ENCODE measurements around the gene RANBP10. TPM values are rescaled to one million over a fixed set of nuclear protein-coding genes. Genes with fewer than 3 reads are reported as not detected.

RANBP10 gene
- total and polyA plus RNA-seq, 9 of the 15 experiments (the other 6 are each of a cell fraction or from before 2014, with no cell fraction given): 0.61 to 19.3 (median 5.9) TPM

DNA sequence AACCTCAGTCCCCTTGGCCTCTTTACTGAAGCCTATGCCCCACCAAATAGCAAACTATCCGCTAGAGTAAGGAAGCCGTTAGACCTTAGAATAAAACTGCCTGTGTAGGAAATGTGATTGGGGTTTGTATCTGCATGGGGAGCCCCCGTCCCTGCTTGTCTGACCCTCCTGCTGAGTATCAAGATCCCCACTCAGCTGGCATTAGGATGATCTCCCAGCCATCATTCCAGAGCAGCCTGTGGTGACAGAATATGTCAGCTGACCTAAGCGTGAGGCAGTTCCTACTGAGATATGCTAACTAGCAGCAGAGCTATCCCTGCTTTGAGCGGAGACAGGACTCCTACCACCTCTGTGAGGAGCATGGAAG is 86.6 kb downstream of the RANBP10 start (continued):
- TF ChIP-seq, protein P1, sequence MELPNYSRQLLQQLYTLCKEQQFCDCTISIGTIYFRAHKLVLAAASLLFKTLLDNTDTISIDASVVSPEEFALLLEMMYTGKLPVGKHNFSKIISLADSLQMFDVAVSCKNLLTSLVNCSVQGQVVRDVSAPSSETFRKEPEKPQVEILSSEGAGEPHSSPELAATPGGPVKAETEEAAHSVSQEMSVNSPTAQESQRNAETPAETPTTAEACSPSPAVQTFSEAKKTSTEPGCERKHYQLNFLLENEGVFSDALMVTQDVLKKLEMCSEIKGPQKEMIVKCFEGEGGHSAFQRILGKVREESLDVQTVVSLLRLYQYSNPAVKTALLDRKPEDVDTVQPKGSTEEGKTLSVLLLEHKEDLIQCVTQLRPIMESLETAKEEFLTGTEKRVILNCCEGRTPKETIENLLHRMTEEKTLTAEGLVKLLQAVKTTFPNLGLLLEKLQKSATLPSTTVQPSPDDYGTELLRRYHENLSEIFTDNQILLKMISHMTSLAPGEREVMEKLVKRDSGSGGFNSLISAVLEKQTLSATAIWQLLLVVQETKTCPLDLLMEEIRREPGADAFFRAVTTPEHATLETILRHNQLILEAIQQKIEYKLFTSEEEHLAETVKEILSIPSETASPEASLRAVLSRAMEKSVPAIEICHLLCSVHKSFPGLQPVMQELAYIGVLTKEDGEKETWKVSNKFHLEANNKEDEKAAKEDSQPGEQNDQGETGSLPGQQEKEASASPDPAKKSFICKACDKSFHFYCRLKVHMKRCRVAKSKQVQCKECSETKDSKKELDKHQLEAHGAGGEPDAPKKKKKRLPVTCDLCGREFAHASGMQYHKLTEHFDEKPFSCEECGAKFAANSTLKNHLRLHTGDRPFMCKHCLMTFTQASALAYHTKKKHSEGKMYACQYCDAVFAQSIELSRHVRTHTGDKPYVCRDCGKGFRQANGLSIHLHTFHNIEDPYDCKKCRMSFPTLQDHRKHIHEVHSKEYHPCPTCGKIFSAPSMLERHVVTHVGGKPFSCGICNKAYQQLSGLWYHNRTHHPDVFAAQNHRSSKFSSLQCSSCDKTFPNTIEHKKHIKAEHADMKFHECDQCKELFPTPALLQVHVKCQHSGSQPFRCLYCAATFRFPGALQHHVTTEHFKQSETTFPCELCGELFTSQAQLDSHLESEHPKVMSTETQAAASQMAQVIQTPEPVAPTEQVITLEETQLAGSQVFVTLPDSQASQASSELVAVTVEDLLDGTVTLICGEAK (IDR thresholded peaks at IDR 0.05): no peak; the same call in 1 of the 2 replicates
- TF ChIP-seq, protein P1 (CRISPR knock-in tag; IDR thresholded peaks at IDR 0.05): no peak
- no peak for TF ChIP-seq U2AF2 (optimal IDR thresholded peaks at IDR 0.05; ENCODE audit: low read depth, low read length)
- no peak for TF ChIP-seq ZNF644 (tag; IDR thresholded peaks at IDR 0.05; ENCODE audit: low read depth)
- peak in 1 of 3 experiments; percentile 29 for TF ChIP-seq YY1 (IDR thresholded peaks at IDR 0.05; ENCODE audit: borderline replicate concordance in 1 of 3, control insufficient read depth in 1 of 3, extremely low read depth in 1 of 3, insufficient read depth in 3 of 3, insufficient read length in 1 of 3, insufficient replicate concordance in 2 of 3, low read depth in 1 of 3, low read length in 2 of 3)
- TF ChIP-seq, protein P2, sequence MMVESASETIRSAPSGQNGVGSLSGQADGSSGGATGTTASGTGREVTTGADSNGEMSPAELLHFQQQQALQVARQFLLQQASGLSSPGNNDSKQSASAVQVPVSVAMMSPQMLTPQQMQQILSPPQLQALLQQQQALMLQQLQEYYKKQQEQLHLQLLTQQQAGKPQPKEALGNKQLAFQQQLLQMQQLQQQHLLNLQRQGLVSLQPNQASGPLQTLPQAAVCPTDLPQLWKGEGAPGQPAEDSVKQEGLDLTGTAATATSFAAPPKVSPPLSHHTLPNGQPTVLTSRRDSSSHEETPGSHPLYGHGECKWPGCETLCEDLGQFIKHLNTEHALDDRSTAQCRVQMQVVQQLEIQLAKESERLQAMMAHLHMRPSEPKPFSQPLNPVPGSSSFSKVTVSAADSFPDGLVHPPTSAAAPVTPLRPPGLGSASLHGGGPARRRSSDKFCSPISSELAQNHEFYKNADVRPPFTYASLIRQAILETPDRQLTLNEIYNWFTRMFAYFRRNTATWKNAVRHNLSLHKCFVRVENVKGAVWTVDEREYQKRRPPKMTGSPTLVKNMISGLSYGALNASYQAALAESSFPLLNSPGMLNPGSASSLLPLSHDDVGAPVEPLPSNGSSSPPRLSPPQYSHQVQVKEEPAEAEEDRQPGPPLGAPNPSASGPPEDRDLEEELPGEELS (CRISPR knock-in tag; IDR thresholded peaks at IDR 0.05; ENCODE audit: borderline replicate concordance): no peak; the same call in 1 of the 2 replicates
- TF ChIP-seq HDAC1 (IDR thresholded peaks at IDR 0.05): peak in 1 of 2 experiments; percentile 69; a peak in 1 of 4 replicates
- no peak for TF ChIP-seq SPI1 (IDR thresholded peaks at IDR 0.05; ENCODE audit: borderline replicate concordance, low read depth, low read length)
- peak; percentile 29; the same call in 1 of the 2 replicates for TF ChIP-seq FOSL1 (tag; conservative IDR thresholded peaks at IDR 0.05)
- TF ChIP-seq, protein P3, sequence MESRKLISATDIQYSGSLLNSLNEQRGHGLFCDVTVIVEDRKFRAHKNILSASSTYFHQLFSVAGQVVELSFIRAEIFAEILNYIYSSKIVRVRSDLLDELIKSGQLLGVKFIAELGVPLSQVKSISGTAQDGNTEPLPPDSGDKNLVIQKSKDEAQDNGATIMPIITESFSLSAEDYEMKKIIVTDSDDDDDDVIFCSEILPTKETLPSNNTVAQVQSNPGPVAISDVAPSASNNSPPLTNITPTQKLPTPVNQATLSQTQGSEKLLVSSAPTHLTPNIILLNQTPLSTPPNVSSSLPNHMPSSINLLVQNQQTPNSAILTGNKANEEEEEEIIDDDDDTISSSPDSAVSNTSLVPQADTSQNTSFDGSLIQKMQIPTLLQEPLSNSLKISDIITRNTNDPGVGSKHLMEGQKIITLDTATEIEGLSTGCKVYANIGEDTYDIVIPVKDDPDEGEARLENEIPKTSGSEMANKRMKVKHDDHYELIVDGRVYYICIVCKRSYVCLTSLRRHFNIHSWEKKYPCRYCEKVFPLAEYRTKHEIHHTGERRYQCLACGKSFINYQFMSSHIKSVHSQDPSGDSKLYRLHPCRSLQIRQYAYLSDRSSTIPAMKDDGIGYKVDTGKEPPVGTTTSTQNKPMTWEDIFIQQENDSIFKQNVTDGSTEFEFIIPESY (CRISPR knock-in tag; IDR thresholded peaks at IDR 0.05): no peak
- no peak for TF ChIP-seq ZNF584 (CRISPR knock-in tag; IDR thresholded peaks at IDR 0.05; ENCODE audit: low read depth)
- TF ChIP-seq PHB (CRISPR knock-in tag; IDR thresholded peaks at IDR 0.05): no peak
- no peak for TF ChIP-seq ZNF165 (CRISPR knock-in tag; IDR thresholded peaks at IDR 0.05; ENCODE audit: borderline replicate concordance)
- TF ChIP-seq KDM4B (IDR thresholded peaks at IDR 0.05; ENCODE audit: borderline replicate concordance in 2 of 2, low read depth in 1 of 2): no peak
- no peak for TF ChIP-seq BCL6 (CRISPR knock-in tag; IDR thresholded peaks at IDR 0.05)
